Measurements from ENCODE around the gene SEMA3B.

The SEMA3B gene

GRCh38 chr3:50319181-50319893, 50.4 kb downstream of the SEMA3B start:
- DNase-seq: no peak

DNA sequence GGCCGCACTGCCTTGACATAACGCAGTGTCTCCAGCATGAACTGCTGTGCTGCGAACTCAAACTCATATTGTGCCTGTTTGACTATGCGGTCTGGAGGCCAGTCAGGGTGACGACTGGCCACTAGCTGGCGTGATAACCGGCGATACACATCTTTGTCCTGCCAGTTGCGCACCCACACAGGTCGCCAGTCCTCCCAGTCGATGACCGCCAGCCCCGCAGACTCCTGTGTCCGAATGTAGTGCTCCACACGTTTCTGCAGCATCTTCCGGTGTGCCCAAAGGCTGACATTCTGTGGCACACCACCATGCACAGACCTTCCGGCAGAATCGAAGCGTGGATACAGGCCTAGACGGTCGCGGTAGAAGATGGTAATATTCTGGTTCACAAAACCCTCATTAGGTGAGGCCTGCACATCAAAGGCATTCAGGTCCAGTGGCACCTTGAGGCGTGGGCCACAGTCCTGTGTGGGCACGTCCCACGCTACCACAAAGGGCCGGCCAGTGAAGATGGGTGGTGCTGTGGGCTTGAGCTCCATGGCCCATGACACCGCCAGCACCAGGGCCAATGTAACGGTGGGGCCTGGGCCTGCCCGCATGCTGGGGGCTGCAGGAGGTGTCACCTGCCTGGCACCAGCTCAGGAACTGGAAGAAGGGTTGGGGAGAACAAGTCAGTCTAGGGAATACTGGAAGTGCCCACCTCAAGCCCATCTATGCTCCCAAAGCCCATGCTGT, 51.1 kb downstream of the SEMA3B start:
- no peak for DNase-seq

DNA sequence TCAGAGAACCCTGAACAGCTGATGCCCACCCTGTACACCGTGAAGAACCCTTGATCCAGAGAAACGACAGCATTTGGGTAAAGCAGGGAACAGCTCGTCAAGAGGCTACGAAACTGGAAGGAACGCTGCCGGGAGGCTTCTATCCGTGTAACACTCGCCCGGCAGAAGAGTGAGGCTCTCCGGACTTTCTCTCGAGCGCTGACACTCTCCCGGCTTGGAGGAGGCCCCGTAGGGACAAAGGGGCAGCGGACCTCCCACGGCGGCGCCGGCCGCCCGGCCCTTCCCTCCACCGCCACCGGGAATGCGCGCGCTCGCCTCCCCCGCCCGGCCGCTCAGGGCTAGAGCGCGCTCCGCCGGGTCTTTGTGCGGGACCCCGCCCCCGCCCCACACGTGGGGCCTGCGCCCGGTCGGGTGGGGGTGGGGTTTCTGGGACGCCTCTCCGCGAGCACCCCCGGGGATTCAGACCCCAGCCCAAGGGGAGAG, 51.9 kb downstream of the SEMA3B start:
- DNase-seq: peak; percentile 26

DNA sequence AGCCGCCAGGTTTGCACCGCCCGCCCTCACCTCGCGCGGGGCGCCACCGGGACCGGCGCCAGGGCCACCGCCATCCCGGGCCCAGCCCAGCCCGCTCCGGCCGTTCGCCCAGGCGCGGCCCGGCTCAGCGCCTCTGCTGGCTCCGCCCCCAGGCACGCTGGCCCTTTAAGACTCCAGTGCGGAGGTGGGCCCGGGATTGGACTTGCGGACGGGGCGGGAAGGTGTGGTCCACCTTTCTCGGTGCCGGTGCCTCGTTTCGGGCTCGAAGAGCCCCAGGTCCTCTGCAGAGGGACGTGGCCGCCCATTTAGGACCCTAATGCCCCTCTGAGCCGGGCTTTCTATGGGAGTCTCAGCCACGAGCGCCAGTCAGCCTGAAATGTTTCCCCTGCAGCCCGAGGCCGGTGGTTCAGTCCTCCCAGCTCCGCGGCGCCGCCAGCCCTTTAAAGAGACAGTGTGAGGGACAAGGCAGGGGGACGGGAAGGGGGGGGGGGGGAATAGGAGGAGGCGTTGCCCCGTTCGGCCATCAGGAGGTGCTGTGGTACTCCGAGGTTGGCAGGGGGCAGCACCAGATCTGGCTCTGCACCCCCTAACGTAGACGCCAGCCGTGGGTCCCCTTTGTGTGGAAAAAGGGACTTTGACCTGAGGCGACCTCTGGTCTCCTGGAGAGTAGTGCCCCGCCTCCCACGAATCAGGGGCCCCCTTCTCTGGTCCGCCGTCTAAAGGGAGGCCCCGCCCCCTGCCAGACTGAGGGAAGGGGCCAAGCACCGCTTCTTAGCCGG, 52.6 kb downstream of the SEMA3B start:
- peak; percentile 59 for DNase-seq

- no peak for DNase-seq
Observed at GRCh38 chr3:50322115-50322385, 53.1 kb downstream of the SEMA3B start.

- DNase-seq: peak; percentile 18
Observed at GRCh38 chr3:50322386-50323091, 53.6 kb downstream of the SEMA3B start, which contains the start of gene HYAL2. HYAL2 (minus strand) TSS chr3:50322745; CDS start chr3:50320489, 2,256 bp downstream.

DNA sequence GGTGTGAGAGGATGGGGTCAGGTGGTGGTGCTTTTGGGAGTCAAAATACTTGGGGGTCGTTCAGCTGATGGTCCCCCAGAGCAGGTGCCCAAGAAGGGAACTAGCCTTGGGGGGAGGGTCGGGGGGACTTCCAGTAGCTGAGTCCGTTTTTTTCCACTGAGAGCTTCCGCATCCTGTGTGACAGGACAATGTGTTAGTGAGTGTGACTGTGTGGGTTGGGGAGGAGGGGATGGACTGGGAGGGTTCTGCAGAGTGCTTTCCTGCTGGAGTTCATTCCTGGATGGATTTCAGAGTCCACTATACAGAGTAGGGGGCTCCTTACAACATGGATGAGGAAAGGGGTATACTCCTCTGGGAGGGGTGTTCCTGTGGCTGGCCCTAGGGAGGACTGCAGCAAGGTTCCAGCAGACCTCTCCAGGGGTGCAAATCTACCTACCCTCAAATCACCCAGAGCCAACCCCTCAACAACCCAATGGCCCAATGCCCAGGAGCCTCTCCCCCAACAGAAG, 54.2 kb downstream of the SEMA3B start:
- no peak for DNase-seq

GRCh38 chr3:50323614-50324199, 54.8 kb downstream of the SEMA3B start:
- DNase-seq: no peak

DNA sequence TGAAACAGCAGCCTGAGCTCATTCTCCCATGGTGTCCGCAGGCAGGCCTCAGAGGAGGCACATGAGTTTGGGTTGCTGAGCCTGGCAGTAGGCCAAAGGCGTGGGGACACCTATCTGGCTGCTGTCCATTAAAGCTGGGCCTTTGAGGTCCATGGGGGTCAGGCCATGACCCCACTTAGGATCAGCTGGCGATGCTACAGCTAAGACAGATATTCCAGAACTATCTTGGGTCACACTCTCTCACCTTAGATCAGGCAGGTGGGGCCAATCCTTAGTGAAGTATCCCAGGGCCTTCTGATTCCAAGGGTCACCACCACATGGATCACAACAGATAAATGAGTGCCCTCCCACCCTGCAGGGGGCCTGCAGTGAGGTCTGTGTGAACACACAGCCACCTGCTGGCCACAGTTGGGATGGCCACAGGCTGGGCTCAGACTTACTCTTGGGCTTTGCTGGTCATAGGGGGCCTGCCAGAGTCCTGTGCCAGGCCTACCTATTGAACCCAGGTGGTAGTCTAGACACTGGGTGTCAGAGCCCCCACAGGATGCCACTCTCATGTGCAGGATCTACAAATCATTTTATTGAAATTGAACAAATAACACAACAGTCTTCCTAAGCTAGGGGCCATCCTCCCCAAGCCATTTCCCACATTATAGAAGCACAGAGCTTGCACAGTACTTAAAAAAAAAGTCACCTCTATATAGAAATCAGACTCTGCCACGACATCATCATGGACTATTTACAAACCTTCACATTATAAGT, 55.6 kb downstream of the SEMA3B start:
- peak; percentile 49 for DNase-seq

GRCh38 chr3:50325113-50325480, 56.1 kb downstream of the SEMA3B start:
- DNase-seq: no peak

DNA sequence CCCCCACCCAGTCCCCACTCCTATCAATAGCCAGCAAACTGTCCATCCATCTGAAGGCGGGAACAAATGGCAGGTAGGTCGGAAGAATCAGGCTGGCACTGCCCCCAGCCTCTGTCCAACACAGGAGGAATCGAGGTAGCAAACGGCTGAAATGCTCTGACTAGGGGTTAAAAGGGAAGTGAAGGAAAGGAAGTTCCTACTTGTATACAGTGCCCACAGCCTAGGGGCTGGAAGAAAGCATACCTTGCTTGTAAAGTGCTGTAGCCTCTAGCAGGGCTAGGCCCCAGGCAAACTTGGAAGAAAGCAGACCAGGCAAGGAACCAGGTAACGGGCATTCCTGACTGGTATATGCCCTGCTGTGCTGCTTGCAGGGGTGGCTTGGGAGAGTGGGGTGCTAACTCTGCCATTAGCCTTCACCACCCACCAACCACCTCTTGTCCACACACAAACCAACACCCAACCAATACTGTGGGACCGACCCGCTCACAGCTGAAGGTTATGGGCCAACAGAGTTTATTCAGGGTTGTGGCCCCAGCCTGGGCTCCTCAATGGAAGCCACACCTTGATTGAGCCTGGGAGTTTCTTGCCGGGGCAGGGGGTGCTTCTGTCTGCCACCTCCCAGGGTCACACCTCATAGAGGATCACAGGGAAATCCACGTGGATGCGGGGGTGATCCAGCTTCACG, 56.7 kb downstream of the SEMA3B start:
- no peak for DNase-seq

GRCh38 chr3:50326182-50326541, 57.2 kb downstream of the SEMA3B start:
- no peak for DNase-seq

- DNase-seq: no peak
Observed at GRCh38 chr3:50327129-50327528, 58.2 kb downstream of the SEMA3B start.
